H9 (cell line): ENCODE data around the gene USP20. TPM values are rescaled to one million over a fixed set of nuclear protein-coding genes. Genes with fewer than 3 reads are reported as not detected.

Experiments
- DNase-seq: peaks from one replicate; pipeline ENCODE4 v3.0.0-alpha.2; 2017
- H2AFZ ChIP-seq: one replicate; pipeline ENCODE4 v1.6.1; 2013; ENCODE audit warnings: mild to moderate bottlenecking, low read length, control low read depth, moderate library complexity
- H2AK5ac ChIP-seq: 2 replicates; pipeline ENCODE4 v1.6.1; 2013; ENCODE audit warnings: low read length, control low read depth, mixed read lengths; ENCODE audit not compliant: insufficient read length
- H2BK120ac ChIP-seq: one replicate; pipeline ENCODE4 v1.6.1; 2013; ENCODE audit warnings: low read depth, mild to moderate bottlenecking, low read length, control low read depth, inconsistent platforms; ENCODE audit not compliant: poor library complexity, severe bottlenecking
- H2BK12ac ChIP-seq: 2 replicates; pipeline ENCODE4 v1.6.1; 2013; ENCODE audit warnings: low read length, control low read depth, mixed read lengths, low read depth; ENCODE audit not compliant: insufficient read length
- H2BK15ac ChIP-seq: 2 replicates; pipeline ENCODE4 v1.6.1; 2013; ENCODE audit warnings: low read depth, low read length, control low read depth
- H2BK20ac ChIP-seq: one replicate; pipeline ENCODE4 v1.6.1; 2013; ENCODE audit warnings: low read depth, mild to moderate bottlenecking, low read length, control low read depth, inconsistent platforms; ENCODE audit not compliant: poor library complexity, severe bottlenecking
- H2BK5ac ChIP-seq: 2 replicates; pipeline ENCODE4 v1.6.1; 2013; ENCODE audit warnings: low read length, control low read depth, mixed read lengths; ENCODE audit not compliant: insufficient read length
- H3K14ac ChIP-seq: 2 replicates; pipeline ENCODE4 v1.6.1; 2013; ENCODE audit warnings: low read length, control low read depth; ENCODE audit not compliant: insufficient read depth
- H3K18ac ChIP-seq: 2 replicates; pipeline ENCODE4 v1.6.1; 2013; ENCODE audit warnings: low read depth, mild to moderate bottlenecking, mixed read lengths, low read length, control low read depth; ENCODE audit not compliant: insufficient read length
- H3K23ac ChIP-seq: 2 replicates; pipeline ENCODE4 v1.6.1; 2013; ENCODE audit warnings: low read length, control low read depth, mixed read lengths, low read depth; ENCODE audit not compliant: insufficient read length
- H3K23me2 ChIP-seq: 2 replicates; pipeline ENCODE4 v1.6.1; 2013; ENCODE audit warnings: low read depth, mild to moderate bottlenecking, mixed read lengths, low read length, control low read depth; ENCODE audit not compliant: insufficient read length, poor library complexity, severe bottlenecking
- H3K27ac ChIP-seq: 2 replicates; pipeline ENCODE4 v1.5.1; 2013; ENCODE audit warnings: low read length, control low read depth, mixed read lengths, low read depth; ENCODE audit not compliant: insufficient read length
- H3K27me3 ChIP-seq: 2 replicates; pipeline ENCODE4 v1.6.1; 2013; ENCODE audit warnings: low read length, control low read depth, inconsistent platforms; ENCODE audit not compliant: insufficient read depth
- H3K4ac ChIP-seq: 2 replicates; pipeline ENCODE4 v1.6.1; 2013; ENCODE audit warnings: low read depth, mild to moderate bottlenecking, control low read depth, inconsistent platforms, low read length, moderate library complexity
- H3K4me1 ChIP-seq: 2 replicates; pipeline ENCODE4 v1.6.1; 2013; ENCODE audit warnings: low read length, control low read depth, inconsistent platforms; ENCODE audit not compliant: insufficient read depth
- H3K4me2 ChIP-seq: 2 replicates; pipeline ENCODE4 v1.6.1; 2013; ENCODE audit warnings: low read length, control low read depth, mixed read lengths; ENCODE audit not compliant: insufficient read length, insufficient read depth
- H3K56ac ChIP-seq: 2 replicates; pipeline ENCODE4 v1.6.1; 2013; ENCODE audit warnings: low read depth, mild to moderate bottlenecking, mixed read lengths, low read length, control low read depth; ENCODE audit not compliant: insufficient read length
- H3K79me1 ChIP-seq: 2 replicates; pipeline ENCODE4 v1.6.1; 2013; ENCODE audit warnings: low read depth, mild to moderate bottlenecking, moderate library complexity, low read length, control low read depth, inconsistent platforms; ENCODE audit not compliant: insufficient read depth, poor library complexity, severe bottlenecking
- H3K79me2 ChIP-seq: 2 replicates; pipeline ENCODE4 v1.6.1; 2013; ENCODE audit warnings: low read length, control low read depth, inconsistent platforms; ENCODE audit not compliant: insufficient read depth
- H3K9ac ChIP-seq: 2 replicates; pipeline ENCODE4 v1.6.1; 2013; ENCODE audit warnings: low read length, control low read depth, mixed read lengths; ENCODE audit not compliant: insufficient read length; ENCODE audit errors: extremely low read depth
- H3K9me3 ChIP-seq: one replicate; pipeline ENCODE4 v1.6.1; 2013; ENCODE audit warnings: low read depth, low read length, inconsistent platforms; ENCODE audit not compliant: control insufficient read depth
- H3T11ph ChIP-seq: one replicate; pipeline ENCODE4 v1.6.1; 2013; ENCODE audit warnings: mild to moderate bottlenecking, low read length, control low read depth, inconsistent platforms
- H4K20me1 ChIP-seq: one replicate; pipeline ENCODE4 v1.6.1; 2013; ENCODE audit not compliant: control insufficient read depth, insufficient read length, insufficient read depth
- H4K5ac ChIP-seq: 2 replicates; pipeline ENCODE4 v1.6.1; 2013; ENCODE audit warnings: low read depth, mild to moderate bottlenecking, mixed read lengths, low read length, control low read depth; ENCODE audit not compliant: insufficient read length
- H4K8ac ChIP-seq: replicated peaks from 2 replicates; pipeline ENCODE4 v1.6.1; 2013; ENCODE audit warnings: low read length, control low read depth, mixed read lengths, low read depth; ENCODE audit not compliant: insufficient read length
- H4K91ac ChIP-seq: 2 replicates; pipeline ENCODE4 v1.6.1; 2013; ENCODE audit warnings: low read depth, mild to moderate bottlenecking, moderate library complexity, mixed read lengths, low read length, control low read depth; ENCODE audit not compliant: insufficient read length
- H3K27ac Mint-ChIP-seq, 3 experiments: 2 replicates in 2 of 3; 3 replicates in 1 of 3; pipeline ENCODE4 v1.8.0; 2020 to 2021; ENCODE audit warnings: mixed read lengths in 3 of 3, mild to moderate bottlenecking in 1 of 3, moderate library complexity in 1 of 3
- H3K27me3 Mint-ChIP-seq: 2 replicates; pipeline ENCODE4 v1.8.0; 2021; ENCODE audit warnings: low read depth, mild to moderate bottlenecking, moderate library complexity, mixed read lengths
- H3K36me3 Mint-ChIP-seq, 3 experiments: 2 replicates in 2 of 3; 3 replicates in 1 of 3; pipeline ENCODE4 v1.8.0; 2020 to 2021; ENCODE audit warnings: low read depth in 3 of 3, mixed read lengths in 3 of 3; ENCODE audit not compliant: insufficient read depth in 1 of 3
- H3K4me1 Mint-ChIP-seq, 2 experiments: 2 replicates each; pipeline ENCODE4 v1.8.0; 2020; ENCODE audit warnings: mixed read lengths in 2 of 2
- H3K4me3 Mint-ChIP-seq, 2 experiments: 2 replicates in 1 of 2; 3 replicates in 1 of 2; pipeline ENCODE4 v1.8.0; 2020 to 2021; ENCODE audit warnings: mild to moderate bottlenecking in 2 of 2, mixed read lengths in 2 of 2, moderate library complexity in 1 of 2
- H3K9me3 Mint-ChIP-seq, 2 experiments: 2 replicates in 1 of 2; 3 replicates in 1 of 2; pipeline ENCODE4 v1.8.0; 2020; ENCODE audit warnings: mild to moderate bottlenecking in 2 of 2, mixed read lengths in 2 of 2, moderate library complexity in 1 of 2
- WGBS: extraction: QIAGEN DNeasy Blood & Tissue Kit; methylation state at CpG from one replicate; pipeline ENCODE4 v1.1.7; 2013; ENCODE audit warnings: missing lambda C conversion rate, low lambda C conversion rate, mixed read lengths; ENCODE audit not compliant: insufficient read length; ENCODE audit errors: extremely low coverage; 5-methylcytosine and 5-hydroxymethylcytosine counted together
- total RNA-seq: library from RNA; stranded (reverse); gene quantifications from 2 replicates; pipeline ENCODE4 v1.2.1, GENCODE V29; 2021
- TF ChIP-seq, protein P1 (sequence below): fragments of 200-600 bp; sonication (generic); conservative IDR thresholded peaks from 3 replicates; pipeline ENCODE4 v1.8.0; 2021; ENCODE audit warnings: antibody characterized with exemption, mild to moderate bottlenecking

USP20 gene
- total RNA-seq, 1 experiment from 2014 or later = 20.9 TPM

DNA sequence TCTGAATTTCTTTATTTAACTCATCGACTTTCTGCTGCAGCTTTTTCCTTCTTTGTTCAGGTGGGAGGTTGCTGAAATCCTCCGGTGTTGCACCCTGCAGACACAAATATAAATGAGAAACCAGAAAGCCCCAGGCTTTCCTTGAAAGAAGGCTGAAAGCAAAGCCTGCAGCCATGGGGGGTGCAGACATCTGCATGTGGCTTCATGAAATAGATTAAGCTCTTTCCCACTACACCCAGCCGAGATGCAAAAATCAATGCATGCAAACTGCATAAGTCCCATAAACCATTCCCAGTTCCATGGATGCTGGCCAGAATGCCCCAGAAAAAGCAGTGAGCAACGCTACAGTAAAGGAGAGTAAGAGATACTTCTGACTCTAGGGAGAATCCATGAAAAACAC, 73.6 kb downstream of the USP20 start:
- Histone ChIP-seq H3K9me3 (no peaks in the 10 kb centered on the region), H3K56ac (no peak overlapping the region), H2BK120ac (no peak overlapping the region), H3K79me1 (no peaks in the 10 kb centered on the region), H2BK20ac (no peak overlapping the region), H4K20me1 (no peaks in the 10 kb centered on the region), H3T11ph (no peak overlapping the region), H3K18ac (no peak overlapping the region), H4K91ac (no peak overlapping the region), H3K27me3 (no peaks in the 10 kb centered on the region), H3K23me2 (no peaks in the 10 kb centered on the region), H3K79me2 (no peaks in the 10 kb centered on the region), H3K23ac (no peak overlapping the region), H2BK5ac (no peak overlapping the region), H2AFZ (no peak overlapping the region), H3K9ac (no peak overlapping the region), H3K4me1 (peaks cover 3% of the 10 kb centered on the region; the same call in 1 of the 2 replicates), H4K8ac (no peak overlapping the region), H3K4ac (no peak overlapping the region), H2AK5ac (no peak overlapping the region), H3K27ac (no peak overlapping the region), H4K5ac (no peak overlapping the region), H3K14ac (no peak overlapping the region), H2BK15ac (no peak overlapping the region), H2BK12ac (no peak overlapping the region), H3K4me2 (no peak overlapping the region)
- peaks cover 22 to 34% of the 10 kb centered on the region in 2 experiments for H3K4me1 Mint-ChIP-seq
- no CpG with 5 or more reads among the region's 4 CpGs for WGBS
- H3K4me3 Mint-ChIP-seq = no peak overlapping the region; a peak in 1 of 5 replicates
- H3K27ac Mint-ChIP-seq = peak overlapping the region; percentile 80 to 89 (median 82); a peak in 6 of 7 replicates
- TF ChIP-seq, protein P1, sequence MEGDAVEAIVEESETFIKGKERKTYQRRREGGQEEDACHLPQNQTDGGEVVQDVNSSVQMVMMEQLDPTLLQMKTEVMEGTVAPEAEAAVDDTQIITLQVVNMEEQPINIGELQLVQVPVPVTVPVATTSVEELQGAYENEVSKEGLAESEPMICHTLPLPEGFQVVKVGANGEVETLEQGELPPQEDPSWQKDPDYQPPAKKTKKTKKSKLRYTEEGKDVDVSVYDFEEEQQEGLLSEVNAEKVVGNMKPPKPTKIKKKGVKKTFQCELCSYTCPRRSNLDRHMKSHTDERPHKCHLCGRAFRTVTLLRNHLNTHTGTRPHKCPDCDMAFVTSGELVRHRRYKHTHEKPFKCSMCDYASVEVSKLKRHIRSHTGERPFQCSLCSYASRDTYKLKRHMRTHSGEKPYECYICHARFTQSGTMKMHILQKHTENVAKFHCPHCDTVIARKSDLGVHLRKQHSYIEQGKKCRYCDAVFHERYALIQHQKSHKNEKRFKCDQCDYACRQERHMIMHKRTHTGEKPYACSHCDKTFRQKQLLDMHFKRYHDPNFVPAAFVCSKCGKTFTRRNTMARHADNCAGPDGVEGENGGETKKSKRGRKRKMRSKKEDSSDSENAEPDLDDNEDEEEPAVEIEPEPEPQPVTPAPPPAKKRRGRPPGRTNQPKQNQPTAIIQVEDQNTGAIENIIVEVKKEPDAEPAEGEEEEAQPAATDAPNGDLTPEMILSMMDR = no peak
- peaks cover 3 to 5% of the 10 kb centered on the region in 2 experiments; a peak in 3 of 5 replicates for H3K9me3 Mint-ChIP-seq
- peaks cover 14 to 20% (median 20%) of the 10 kb centered on the region in 3 experiments for H3K36me3 Mint-ChIP-seq
- no peak for DNase-seq
- no peaks in the 10 kb centered on the region for H3K27me3 Mint-ChIP-seq
